Stimulated activated CD4-positive, alpha-beta T cell treated with anti-CD3 and anti-CD28 coated beads, Interleukin-12 subunit alpha, Interleukin-12 subunit beta, amount 100 ng/mL, for 24 hours (primary cell): Measurements from ENCODE around the gene LY6G5C.

Source experiments
- DNase-seq, 2 experiments: peaks; one replicate each; pipeline ENCODE4 v3.0.0-alpha.2; 2020; ENCODE audit warnings: low read depth in 2 of 2

LY6G5C gene

DNA sequence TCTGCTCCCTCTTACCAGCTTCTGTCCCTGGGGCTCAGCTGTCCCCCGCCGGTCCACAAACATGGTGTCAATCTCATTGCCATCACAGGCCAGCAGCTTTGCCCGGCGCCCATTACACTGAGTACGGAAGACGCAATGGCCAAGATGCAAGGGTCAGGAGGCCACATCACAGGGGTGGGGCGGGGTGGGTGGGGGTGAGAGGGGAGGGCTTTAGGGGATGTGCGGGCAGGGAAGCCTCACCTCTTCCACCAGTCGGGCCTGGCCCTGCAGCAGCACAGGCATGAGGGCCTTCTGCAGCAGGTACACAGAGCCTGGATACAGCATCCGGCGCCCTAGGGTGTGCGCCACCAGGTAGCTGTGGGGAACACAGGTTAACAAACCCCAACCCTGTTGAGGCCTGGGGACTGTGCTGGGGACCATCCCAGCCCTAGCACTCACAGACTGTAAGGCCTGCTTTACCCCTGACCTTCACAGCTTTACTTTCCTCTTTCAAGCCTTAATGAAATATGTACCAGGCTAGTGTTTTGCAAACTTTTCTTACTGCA is 10.8 kb upstream of the LY6G5C start:
- no peak for DNase-seq

DNA sequence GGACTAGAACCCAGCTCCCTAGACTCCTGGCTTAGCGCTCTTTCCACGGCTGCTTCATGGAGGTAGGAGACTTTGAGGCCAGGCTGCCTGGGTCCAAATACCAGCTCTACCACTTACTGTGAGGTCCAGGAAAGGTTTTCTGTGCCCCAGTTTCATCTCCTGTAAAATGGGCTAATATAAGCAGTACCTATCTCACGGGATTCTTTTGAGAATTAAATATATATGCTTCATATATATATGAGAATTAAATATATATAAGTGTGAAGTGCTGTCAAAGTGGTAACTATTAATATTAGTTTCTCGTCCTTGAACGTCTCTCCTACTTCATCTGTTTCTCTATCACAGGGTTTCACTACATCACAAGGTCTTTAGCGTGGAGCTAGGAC is 10.2 kb upstream of the LY6G5C start:
- DNase-seq: no peak

DNA sequence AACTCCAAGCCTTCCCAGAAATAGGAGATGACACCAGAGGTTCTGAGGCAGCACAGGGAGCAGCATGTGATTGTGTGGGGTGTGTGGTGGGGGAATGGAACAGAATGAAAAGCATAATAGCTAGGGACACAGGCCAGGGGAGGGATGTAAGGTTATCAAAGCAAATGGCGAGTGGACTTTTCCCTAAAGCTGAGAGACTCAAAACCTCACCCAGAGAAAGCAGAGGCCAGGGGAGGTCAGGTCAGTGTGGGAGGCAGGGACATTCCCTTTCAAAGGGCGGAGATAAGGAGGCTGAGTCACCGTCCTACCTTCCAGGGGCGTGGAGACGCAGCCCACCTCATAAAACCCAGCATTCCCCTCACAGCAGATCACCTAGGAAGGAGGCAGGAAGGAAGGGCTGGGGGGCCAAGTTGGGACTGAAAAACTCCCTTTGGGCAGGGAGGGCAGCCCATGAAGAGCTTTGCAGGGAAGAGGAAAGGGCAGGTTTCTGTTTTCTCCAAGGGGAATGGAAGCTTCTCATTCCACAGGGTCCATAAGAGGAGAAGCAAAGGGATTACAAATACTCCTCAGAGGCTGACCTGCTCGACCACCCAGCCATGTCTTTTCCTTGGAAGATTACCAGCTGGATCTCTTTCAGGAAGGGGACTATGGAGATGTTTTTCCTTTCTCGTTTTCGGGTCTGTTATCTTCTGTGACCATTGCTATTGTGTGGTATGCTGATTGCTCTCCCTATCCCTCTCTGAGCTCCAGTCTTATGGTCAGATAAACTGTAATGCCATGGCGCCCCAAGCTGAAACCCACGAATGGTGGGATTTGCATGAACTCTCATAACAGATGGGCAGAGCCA is 9.6 kb upstream of the LY6G5C start:
- no peak for DNase-seq

DNA sequence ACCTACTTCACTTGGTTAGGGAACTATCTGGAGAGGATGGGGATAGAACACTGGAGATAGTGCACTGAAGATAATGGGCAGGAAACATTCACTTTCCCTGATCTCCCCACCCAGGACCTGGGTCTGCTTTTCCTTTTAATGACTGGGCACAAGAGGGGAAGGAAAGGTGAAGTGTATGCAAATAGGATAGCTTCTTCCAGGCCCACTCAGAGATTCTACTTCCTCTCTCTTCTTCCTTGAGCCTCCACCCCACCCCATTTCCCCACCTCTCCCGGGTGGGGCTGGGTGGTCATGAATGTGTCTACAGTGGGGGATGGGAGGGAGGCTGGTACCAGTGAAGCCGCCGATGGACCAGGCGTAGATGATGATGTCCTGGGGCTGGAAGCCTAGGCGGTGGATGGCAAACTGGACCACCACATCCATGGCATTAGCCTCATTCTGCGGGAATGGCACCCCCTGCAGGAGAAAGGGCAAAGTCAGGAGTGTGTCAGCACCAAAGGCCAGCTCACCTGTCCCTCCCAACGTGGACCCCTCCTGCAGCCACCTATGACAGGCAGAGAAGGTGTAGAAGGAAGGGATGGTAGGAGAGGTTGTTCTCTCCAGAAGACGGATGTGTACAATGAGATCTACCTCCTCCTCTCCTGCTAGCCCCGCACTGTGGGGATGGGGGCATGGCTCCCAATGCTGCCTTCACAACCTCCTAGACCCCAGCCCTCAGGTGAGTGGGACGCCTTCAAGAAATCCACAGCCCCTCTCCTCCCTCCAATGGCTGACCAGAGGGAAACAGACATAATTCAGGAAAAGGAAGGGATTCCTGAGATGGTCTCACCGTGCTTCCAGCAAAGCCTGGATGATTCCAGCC is 8.6 kb upstream of the LY6G5C start:
- DNase-seq: no peak

DNA sequence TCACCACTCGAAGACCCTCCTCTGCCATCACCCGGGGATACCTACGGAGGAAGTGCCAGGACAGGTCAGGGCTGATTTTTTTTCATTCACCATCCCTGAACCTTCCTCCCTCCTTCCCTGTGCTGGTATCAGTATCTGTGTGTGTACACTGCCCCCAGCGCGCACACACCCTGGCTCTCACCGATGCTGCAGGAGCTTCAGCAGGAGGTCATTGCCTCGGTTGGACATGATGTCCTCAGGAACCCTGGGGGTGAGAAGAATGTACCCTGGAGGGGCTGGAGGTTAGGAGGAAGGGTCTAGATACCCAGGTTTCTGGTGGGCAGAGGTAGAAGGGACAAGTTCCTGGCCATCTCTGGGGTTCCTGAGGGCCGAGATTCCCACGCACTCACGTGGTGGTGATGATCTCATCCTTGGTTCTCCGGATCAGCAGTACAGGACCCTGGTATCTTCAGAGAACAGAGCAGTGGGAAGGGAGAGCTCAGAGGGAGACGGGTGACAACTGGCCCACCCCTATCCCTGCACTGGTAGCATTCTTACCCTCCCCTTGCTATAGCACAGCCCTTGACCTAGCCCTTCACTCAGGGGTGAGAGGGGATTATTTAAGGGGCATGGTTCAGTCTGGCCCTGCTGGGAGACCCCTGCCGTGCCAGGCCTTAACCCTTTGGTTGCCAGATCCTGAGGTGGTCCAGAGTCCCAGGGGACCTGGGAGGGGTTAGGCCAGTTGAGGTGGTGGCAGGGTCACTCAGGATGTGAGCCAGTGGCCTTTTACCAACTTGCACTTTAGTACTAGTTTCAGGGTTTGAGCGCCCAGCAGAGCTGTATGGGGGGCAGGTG is 7.2 kb upstream of the LY6G5C start:
- DNase-seq: no peak

DNA sequence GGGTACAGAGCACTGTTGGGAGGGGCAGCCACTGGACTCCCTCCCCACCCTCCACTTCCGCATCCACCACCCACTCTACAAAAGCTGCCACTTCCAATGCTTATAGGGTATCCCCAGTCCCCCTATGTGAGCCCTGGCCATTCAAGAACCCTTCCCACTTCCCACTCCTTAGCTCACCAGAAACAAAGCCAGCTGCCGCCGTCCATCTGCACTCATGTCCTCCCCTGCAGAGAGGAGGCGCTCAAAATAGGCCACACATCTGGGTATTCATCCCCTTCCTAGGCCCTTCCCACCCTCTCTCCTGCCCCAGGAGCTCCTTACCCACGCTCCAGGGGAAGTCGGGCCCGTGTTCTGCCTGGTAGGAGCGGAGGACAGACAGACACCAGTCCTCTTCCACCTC is 6.5 kb upstream of the LY6G5C start:
- DNase-seq: no peak

DNA sequence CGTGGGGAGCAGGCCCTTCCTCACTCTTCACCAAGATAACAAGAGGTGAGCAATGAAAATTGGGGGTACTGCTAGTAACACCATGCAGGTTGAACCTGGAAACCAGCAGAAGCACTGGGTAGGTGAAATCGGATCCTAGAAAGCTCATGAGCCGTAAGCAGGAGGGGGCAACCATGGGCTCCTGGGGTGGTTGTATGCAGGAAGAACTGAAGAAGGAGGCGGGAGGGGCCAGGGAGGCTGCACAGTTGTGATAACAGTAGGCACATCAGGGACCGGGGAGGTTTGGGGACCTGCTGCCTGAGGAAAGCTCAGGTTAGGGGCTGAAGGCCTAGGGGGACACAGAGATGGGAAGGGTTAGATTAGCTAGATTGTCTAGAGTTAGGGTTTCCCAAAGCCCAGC is 5.6 kb upstream of the LY6G5C start:
- DNase-seq: no peak

DNA sequence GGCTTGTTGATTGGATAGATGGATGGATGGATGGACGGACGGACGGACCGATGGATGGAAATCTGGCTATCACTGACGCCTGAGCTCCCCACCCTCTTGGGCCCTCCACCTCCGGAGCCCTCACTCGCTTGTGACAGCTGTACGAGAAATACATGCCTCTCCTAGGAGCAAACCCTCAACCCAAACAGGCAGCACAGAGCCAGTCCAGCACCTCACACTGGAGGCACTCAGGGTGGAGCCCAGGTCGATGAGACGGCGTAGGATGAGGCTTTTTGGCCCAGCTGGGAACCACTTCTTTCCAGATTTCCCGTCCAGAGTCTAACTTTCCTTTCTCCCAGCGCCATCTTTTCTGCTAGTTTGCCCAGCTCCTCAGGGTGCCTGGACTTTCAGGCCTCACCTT is 2.7 kb upstream of the LY6G5C start:
- no peak for DNase-seq

DNA sequence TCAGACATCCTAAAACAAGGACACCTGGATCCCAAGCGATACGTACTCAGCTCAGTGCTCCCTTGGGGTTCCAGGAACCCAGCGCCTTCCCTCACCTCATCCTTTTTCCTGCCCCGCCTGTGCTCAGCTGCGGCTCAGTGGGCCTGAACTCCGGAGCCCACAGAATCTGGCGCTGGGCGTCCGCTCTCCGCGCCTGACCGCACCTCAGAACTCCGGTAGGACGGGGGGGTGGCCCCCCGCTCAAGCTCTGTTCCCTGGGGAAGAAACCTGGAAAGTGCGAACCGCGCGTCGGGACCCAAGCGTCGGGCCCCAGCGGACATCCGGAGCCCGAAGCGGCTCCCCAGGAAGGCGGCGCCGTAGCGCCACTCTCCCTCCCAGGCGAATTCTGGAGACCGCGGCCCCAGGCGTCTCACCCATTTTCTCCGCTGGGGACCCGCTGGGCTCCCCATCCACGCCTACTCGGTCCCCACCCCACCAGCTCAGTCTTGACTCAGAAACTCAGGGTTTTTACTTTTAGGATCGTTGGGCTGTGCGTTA is 336 bp upstream of the LY6G5C start:
- DNase-seq: peak in 1 of 2 experiments; percentile 39

DNA sequence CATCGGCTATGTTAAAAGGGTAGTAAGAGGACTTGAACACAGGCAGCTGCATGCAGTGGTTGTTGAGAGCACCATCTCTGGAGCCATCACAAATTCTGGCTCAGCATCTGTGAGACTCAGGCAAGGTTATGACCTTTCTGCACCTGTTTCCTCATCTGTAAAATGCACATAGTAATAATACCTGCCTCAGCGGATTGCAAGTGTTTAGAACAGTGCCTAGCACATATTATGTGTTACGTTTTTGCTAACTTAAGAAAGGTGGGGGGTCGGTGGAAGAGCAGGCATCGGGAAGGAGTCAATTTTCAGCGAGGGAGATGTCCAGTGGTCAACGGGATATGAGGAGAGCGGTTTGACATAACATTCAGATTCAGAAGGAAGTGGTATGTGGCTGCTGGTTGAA is 2.9 kb downstream of the LY6G5C start:
- no peak for DNase-seq

DNA sequence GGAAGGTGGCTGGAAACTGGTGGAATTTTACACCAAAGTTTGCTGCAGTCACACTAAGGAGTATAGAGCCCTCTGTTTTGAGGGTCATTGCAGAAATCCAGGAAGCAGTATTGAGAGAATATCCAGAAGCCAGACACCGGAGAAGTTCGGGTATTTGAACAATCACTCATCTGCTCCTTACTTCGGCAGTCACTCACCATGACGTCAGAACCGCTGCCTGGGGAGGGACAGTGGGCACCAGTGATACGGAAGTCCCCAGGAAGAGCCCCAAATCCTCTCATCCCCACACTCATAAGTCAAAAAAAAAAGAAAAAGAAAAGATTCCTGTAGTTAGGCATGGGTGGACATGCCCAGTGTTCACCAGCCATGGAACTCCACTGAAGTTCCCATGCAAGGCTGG is 4.0 kb downstream of the LY6G5C start:
- no peak for DNase-seq

DNA sequence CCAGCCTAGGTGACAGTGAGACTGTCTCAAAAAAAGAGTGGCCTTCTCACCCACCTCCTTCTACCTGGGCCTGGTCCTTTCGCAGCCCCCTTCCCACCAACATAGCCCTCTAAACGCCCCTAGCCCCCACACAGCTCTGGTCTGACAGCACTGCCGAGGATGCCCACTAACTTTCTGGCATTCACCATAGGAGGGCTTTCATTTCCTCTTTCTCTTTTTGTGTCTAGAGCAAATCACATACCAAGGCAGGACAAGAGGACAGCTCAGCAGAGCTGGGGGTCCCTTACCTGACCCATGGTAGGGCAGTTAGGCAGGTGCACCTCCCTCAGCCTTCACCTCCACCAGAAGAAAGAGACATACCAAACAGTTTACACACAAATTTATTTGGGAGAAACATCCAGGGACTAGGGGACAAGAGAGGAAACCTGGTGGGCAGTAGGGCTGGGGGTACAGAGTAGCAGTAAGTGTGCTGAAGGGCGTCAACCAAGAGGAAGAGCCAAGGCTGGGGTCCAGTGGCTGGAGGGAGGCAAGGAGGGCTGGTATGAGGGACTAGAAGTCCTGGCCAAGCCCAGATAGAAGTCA is 4.5 kb downstream of the LY6G5C start:
- no peak for DNase-seq

DNA sequence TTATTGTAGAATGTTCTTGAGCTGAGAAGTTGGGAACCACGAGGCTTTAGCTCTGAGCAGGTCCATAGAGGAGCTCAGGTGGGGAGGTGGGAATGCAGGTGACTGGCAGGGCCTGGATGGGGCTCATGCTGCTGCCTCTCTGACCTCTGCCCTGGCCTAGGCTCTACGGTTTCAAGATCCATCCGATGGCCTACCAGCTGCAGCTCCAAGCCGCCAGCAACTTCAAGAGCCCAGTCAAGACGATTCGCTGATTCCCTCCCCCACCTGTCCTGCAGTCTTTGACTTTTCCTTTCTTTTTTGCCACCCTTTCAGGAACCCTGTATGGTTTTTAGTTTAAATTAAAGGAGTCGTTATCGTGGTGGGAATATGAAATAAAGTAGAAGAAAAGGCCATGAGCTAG is 11.2 kb downstream of the LY6G5C start, which contains the start of gene LY6G5B:
Gene LY6G5B, plus strand, starts transcription at position 301 of the 400 bp plus-strand sequence. CDS start 975 bp downstream, outside the sequence.
- no peak for DNase-seq

DNA sequence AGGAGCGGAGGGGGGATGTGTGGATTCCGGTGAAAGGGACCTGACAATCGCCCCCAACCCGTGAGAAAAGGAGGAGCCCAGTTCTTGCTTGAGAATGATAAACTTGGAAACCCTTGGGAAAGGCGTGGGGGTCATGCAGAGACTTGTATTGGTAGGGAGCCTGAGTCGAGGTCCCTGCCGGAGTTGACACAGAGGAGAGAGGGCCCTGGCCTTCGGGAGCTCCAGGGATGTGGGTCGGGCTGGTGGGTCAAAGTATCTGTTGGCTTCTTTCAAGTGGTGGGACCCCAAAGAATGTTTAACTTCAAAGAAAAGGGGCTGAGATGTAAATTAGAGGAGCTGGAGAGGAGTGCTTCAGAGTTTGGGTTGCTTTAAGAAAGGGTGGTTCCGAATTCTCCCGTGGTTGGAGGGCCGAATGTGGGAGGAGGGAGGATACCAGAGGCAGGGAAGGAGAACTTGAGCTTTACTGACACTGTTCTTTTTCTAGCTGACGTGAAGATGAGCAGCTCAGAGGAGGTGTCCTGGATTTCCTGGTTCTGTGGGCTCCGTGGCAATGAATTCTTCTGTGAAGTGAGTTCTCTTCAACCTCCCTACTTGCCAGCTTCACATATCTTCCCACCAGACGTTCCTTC is 14.4 kb downstream of the LY6G5C start:
- DNase-seq: no peak

DNA sequence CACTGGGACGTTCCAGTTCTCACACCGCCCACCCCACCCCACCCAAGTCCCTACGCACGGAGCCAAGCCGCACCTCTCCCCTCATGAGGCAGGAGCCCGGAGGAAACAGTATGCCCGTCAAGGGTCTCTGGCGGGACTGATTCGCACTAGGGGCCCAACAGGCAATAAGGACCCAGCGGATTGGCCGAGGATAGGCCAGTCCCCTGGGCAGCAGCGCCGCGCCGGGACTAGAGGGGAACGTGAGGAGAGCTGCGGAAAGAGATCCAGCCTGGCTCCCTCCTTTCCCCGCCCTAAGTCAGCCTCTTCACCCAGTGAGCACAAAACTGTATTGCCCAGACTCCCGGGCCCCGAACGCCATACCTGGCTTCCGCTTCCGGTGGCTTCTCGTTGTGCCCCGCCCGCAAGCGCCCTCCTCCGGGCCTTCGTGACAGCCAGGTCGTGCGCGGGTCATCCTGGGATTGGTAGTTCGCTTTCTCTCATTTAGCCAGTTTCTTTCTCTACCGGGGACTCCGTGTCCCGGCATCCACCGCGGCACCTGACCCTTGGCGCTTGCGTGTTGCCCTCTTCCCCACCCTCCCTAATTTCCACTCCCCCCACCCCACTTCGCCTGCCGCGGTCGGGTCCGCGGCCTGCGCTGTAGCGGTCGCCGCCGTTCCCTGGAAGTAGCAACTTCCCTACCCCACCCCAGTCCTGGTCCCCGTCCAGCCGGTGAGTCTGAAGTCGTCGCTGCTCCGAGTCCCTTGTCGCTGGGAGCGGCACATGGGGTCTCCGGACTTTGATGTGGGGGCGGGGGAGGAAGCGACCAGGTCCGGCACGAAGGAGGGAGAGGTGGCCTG is 15.1 kb downstream of the LY6G5C start, which contains the start of gene CSNK2B:
Gene CSNK2B, plus strand, starts transcription at position 580 of the 836 bp plus-strand sequence. CDS start 752 bp downstream, outside the sequence.
- DNase-seq: peak; percentile 96 to 97

DNA sequence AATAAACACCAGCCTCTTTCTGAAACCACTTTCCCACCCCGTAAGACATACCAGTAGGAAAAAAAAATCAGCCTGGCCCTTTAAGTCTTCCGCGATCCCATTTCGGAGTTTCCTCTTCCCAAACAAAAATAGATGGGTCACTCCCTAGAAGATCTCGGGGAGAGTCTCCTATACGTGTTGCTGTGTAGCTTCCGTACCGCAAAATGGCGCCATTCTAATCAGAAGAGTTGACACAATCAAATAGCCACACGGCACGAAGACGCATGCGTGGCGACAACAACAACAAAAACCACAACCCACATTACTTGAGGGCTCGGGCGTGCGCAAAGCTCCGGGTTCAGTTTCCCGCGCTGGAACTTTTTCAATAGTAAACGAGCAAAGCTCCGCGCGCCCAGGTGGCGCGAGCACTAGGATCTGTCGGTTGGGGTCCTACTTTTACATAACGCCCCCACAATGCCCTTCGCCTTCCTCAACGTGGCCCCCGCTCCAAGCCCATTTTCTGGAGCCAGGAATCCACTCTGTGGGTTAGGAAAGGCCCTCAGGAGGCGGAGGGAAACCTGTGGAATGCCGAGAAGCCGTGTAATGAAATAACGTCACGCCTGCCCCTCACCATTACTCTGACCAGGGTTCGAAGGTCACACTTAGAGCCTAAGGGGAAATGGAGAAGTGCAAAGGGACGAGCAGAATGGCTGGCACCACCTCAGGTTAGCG is 15.9 kb downstream of the LY6G5C start, which contains the start of gene GPANK1:
Gene GPANK1, minus strand, starts transcription at position 208 of the 711 bp plus-strand sequence. CDS start 519 bp downstream, outside the sequence.
- DNase-seq: peak; percentile 81 to 87

DNA sequence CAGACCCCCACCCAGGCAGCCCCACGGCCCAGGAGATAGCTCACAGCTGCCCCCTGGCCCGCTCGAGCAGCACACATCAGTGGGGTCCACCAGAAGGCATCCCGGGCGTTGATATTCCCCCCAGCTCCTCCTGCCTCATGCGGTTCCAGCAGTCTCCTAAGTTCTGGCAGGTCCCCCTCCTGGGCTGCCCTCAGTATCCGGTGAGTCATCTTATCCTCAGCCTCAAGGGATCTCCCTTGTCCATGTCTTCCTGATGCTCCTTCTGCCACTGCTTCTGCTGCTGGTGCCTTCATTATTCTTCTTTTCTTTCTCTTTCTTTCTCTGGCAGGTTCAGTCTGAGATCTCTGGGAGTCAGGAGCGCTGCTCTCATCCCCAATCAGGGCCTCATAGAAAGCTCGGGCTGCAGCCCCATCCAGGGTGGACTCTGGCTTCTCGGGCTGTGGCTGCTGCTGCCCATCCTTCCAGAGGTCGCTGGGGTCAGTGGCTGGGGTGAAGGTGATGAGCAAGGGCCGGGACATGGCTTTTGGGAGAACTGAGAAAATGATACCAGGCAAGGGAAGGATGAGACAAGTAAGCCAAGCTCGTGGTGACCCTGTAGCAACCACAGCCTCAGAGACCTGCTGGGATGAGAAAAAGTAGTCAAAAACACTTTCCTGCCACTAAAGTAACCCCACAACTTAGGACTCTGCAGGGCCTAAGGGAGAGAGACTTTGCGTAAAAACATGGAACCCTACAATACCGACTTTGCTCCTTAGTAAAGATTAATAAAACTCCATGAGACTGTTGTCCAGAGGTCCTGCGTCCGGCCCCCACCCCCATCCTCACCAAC is 16.7 kb downstream of the LY6G5C start:
- DNase-seq: no peak
